ENCODE results near the gene MSMO1. TPM values are rescaled to one million over a fixed set of nuclear protein-coding genes. Genes with fewer than 3 reads are reported as not detected.

Gene MSMO1
- total and polyA plus RNA-seq, 2 of the 8 experiments (the other 6 are each of a cell fraction or from before 2014, with no cell fraction given), result 79.8 to 109 TPM

DNA sequence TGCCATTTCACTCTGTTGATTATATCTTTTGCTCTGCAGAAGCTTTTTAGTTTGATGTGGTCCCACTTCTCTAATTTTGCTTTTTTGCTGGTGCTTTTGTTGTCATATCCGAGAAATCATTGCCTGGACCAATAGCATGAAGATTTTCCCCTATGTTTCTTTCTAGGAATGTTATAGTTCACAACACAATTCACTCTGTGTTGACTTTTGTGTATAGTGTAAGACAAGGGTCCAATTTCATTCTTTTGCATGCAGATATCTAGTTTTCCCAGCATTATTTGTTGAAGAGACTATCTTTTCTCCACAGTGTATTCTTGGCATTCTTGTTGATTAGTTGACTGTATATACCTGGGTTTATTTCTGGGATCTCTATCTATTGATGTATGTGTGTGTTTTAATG is 43.1 kb downstream of the MSMO1 start:
- 85% methylated on average over 1 of the region's 1 CpG; no CpG with 5 or more reads in 1 of the 2 experiments for WGBS, 2 experiments (ENCODE audit: extremely low coverage in 1 of 2, insufficient coverage in 1 of 2, insufficient read length in 1 of 2, insufficient replicate concordance in 2 of 2, low coverage in 1 of 2, low lambda C conversion rate in 2 of 2, missing lambda C conversion rate in 1 of 2)
- TF ChIP-seq RFX5 (IDR thresholded peaks at IDR 0.05; ENCODE audit: borderline replicate concordance, low read depth, low read length), result no peak
- TF ChIP-seq EP300 (IDR thresholded peaks at IDR 0.05; ENCODE audit: borderline replicate concordance in 1 of 2, low read depth in 2 of 2, low read length in 2 of 2), result no peak

More for the DNA sequence above, 43.1 kb downstream of the MSMO1 start:
- Histone ChIP-seq H3K23ac (ENCODE audit: insufficient read length) (no peak overlapping the region), H2BK120ac (replicated peaks; ENCODE audit: low read depth, low read length) (no peak overlapping the region), H3K56ac (replicated peaks; ENCODE audit: insufficient read length, low read depth, low read length) (no peak overlapping the region), H3K23me2 (ENCODE audit: low read depth, low read length) (no peaks in the 10 kb centered on the region), H3K4me3 (ENCODE audit: extremely low read depth in 1 of 4, insufficient read depth in 2 of 4, low read depth in 3 of 4, low read length in 4 of 4) (no peak overlapping the region), H3K36me3 (ENCODE audit: control insufficient read depth in 2 of 4, insufficient read depth in 4 of 4, low read length in 3 of 4) (no peaks in the 10 kb centered on the region), H2BK15ac (ENCODE audit: low read length) (no peak overlapping the region), H3K4me1 (replicated peaks in 1 of 4; ENCODE audit: control insufficient read depth in 3 of 4, insufficient read depth in 4 of 4, low read length in 3 of 4) (peaks cover 0 to 6% (median 2%) of the 10 kb centered on the region in 4 experiments; a peak in 2 of 7 replicates), H3K14ac (ENCODE audit: insufficient read length) (no peak overlapping the region), H3K18ac (ENCODE audit: extremely low read depth, low read length) (no peak overlapping the region), H2BK5ac (ENCODE audit: low read depth, low read length) (no peak overlapping the region), H3K79me1 (ENCODE audit: low read depth, low read length) (no peaks in the 10 kb centered on the region), H2AK5ac (ENCODE audit: low read depth, low read length) (no peak overlapping the region), H3K27me3 (replicated peaks in 1 of 4; ENCODE audit: control insufficient read depth in 3 of 4, extremely low read depth in 1 of 4, insufficient read depth in 3 of 4, low read length in 3 of 4) (no peaks in the 10 kb centered on the region), H3K4ac (replicated peaks; ENCODE audit: insufficient read length, low read depth, low read length) (no peak overlapping the region), H3K27ac (ENCODE audit: low read depth, low read length) (no peak overlapping the region), H3K4me2 (ENCODE audit: insufficient read depth in 1 of 2, low read depth in 2 of 2, low read length in 2 of 2) (no peak overlapping the region), H4K20me1 (replicated peaks in 1 of 2; ENCODE audit: control insufficient read depth in 1 of 2, insufficient read depth in 2 of 2, low read length in 2 of 2) (no peaks in the 10 kb centered on the region), H2BK12ac (ENCODE audit: low read depth, low read length) (no peak overlapping the region), H4K8ac (ENCODE audit: extremely low read depth, insufficient read depth, low read length) (no peak overlapping the region), H2BK20ac (ENCODE audit: low read length) (no peak overlapping the region), H2AFZ (ENCODE audit: low read length) (no peak overlapping the region), H3K9me3 (ENCODE audit: insufficient read depth in 2 of 2, low read depth in 1 of 2, low read length in 1 of 2) (no peaks in the 10 kb centered on the region), H3K9ac (replicated peaks in 1 of 4; ENCODE audit: extremely low read depth in 1 of 4, low read depth in 3 of 4, low read length in 3 of 4) (no peak overlapping the region), H4K91ac (replicated peaks; ENCODE audit: insufficient read length, low read length) (no peak overlapping the region), H4K5ac (ENCODE audit: insufficient read length, low read depth, low read length) (no peak overlapping the region), H3K79me2 (ENCODE audit: control insufficient read depth in 1 of 2, insufficient read depth in 2 of 2, low read length in 2 of 2) (no peaks in the 10 kb centered on the region)
- ChIA-PET CTCF (ENCODE audit: partially characterized antibody) (interaction anchor here (1.0 kb wide), 1 partner anchor 19 kb away, joined by 3 read pairs; no protein-coding TSS in a partner anchor), POLR2A (ENCODE audit: partially characterized antibody) (no interaction called here)
- FAIRE-seq (no peak), DNase-seq (ENCODE audit: low read depth in 1 of 2, low spot score in 2 of 2) (no peak)
